Stimulated activated naive B cell treated with anti-CD40 and anti-IgM and Interleukin-4, amounts not matched to agents 10 μg/mL and 1 μg/mL and 100 μg/mL, for 72 hours (primary cell): Measurements from ENCODE around the gene NUDT19.
A peak's percentile ranks its signal among the peaks of the same experiment; 100 is the strongest.
"Not testable (repeated sequence)": the region's sequence is repeated elsewhere in the genome, so short reads cannot be mapped to it uniquely, and the experiment has no call there.

ENCODE experiments used
- ATAC-seq, 2 donors: fragments of 150-1000 bp; cut with Tn5 transposase; replicated peaks; 2 replicates each; pipeline ENCODE4 v1.10.0; 2021; ENCODE audit warnings: moderate library complexity in 1 of 2
- DNase-seq: peaks from one replicate; pipeline ENCODE4 v3.0.0; 2021
- H3K27ac Mint-ChIP-seq: one replicate; pipeline ENCODE4 v1.8.0; 2022; ENCODE audit warnings: mild to moderate bottlenecking, mixed read lengths
- H3K27me3 Mint-ChIP-seq, 2 donors: one replicate each; pipeline ENCODE4 v1.8.0; 2022; ENCODE audit warnings: mixed read lengths in 2 of 2
- H3K36me3 Mint-ChIP-seq, 2 donors: one replicate each; pipeline ENCODE4 v1.8.0; 2022; ENCODE audit warnings: mixed read lengths in 2 of 2, mild to moderate bottlenecking in 1 of 2
- H3K4me1 Mint-ChIP-seq, 2 donors: one replicate each; pipeline ENCODE4 v1.8.0; 2022; ENCODE audit warnings: mixed read lengths in 2 of 2, mild to moderate bottlenecking in 1 of 2
- H3K4me3 Mint-ChIP-seq, 2 donors: one replicate each; pipeline ENCODE4 v1.8.0; 2022; ENCODE audit warnings: mild to moderate bottlenecking in 2 of 2, mixed read lengths in 2 of 2, moderate library complexity in 1 of 2
- H3K9me3 Mint-ChIP-seq, 2 donors: one replicate each; pipeline ENCODE4 v1.8.0; 2022; ENCODE audit warnings: mixed read lengths in 2 of 2, mild to moderate bottlenecking in 1 of 2

Gene NUDT19

GRCh38 chr19:32691291-32691951 lies at the start of gene NUDT19:
NUDT19 (plus strand) TSS chr19:32691821; CDS start chr19:32691961, 140 bp downstream.
- peaks cover 24 to 47% of the 10 kb centered on the region in 2 donors for H3K4me1 Mint-ChIP-seq
- no peaks in the 10 kb centered on the region for H3K9me3 Mint-ChIP-seq
- peak within 1 kb of the TSS; percentile 91 to 94 for H3K4me3 Mint-ChIP-seq
- DNase-seq: peak; percentile 83
- H3K27me3 Mint-ChIP-seq: peaks cover 3 to 7% of the 10 kb centered on the region in 2 donors
- peak; percentile 88 to 91 for ATAC-seq
- H3K36me3 Mint-ChIP-seq: peaks cover 32 to 41% of the 10 kb centered on the region in 2 donors
- peak within 1 kb of the TSS; percentile 96 for H3K27ac Mint-ChIP-seq

DNA sequence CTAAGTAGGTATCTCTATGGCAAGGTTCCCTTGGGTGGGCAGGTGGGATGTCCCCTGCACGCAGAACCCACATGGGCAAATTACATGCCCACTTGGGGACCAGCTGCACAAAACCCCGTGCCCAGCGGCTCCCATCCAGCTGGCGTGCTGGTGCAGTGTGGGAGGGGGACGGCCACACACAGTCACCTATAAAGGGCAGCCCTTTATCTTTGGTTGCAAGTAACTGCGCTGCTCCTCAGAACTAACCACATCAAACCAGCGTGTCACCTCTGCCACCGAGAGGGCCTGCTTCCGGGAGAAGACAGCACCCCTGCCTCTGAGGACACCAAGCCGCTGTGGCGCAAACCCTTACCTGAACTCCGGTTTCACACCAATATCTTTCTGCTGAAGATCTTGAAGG lies 48.9 kb upstream of the NUDT19 start:
- no peak for ATAC-seq
- Mint-ChIP-seq H3K27me3 (no peaks in the 10 kb centered on the region), H3K4me3 (no peak overlapping the region), H3K36me3 (peaks cover 41 to 68% of the 10 kb centered on the region in 2 donors), H3K9me3 (no peaks in the 10 kb centered on the region), H3K4me1 (peaks cover 6 to 8% of the 10 kb centered on the region in 2 donors), H3K27ac (no peak overlapping the region)
- no peak for DNase-seq

- ATAC-seq (peak; percentile 45 to 64), DNase-seq (no peak)
- peaks cover 6 to 8% of the 10 kb centered on the region in 2 donors for H3K4me1 Mint-ChIP-seq
- no peak overlapping the region for H3K4me3 Mint-ChIP-seq
- peak overlapping the region; percentile 28 for H3K27ac Mint-ChIP-seq
- H3K9me3 Mint-ChIP-seq: no peaks in the 10 kb centered on the region
- H3K27me3 Mint-ChIP-seq: no peaks in the 10 kb centered on the region
- peaks cover 34 to 55% of the 10 kb centered on the region in 2 donors for H3K36me3 Mint-ChIP-seq
Measured at GRCh38 chr19:32646556-32646955, 45.1 kb upstream of the NUDT19 start.

DNA sequence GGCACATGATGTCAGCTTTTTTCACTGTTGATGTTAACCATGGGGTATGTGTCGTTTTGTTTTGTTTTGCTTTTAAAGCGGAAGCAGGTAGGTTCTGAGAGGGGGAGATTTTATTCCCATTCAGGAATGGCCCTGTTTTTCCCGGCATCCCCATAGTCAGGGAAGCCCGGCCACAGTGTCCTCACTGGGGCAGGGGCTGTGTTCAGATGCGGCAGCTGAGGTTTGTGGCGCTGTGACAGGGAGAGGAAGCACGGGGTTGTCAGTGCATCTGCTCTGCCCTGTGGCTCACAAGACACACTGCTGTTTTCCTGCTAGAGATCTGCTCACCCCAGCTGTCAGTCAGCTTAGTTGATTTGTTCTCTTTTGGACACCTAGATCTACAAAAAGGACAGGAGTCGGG lies 44.3 kb upstream of the NUDT19 start:
- H3K4me1 Mint-ChIP-seq: peaks cover 8% of the 10 kb centered on the region in 2 donors
- no peak overlapping the region for H3K4me3 Mint-ChIP-seq
- DNase-seq: no peak
- no peak for ATAC-seq
- H3K9me3 Mint-ChIP-seq: no peaks in the 10 kb centered on the region
- no peak overlapping the region for H3K27ac Mint-ChIP-seq
- peaks cover 35 to 50% of the 10 kb centered on the region in 2 donors for H3K36me3 Mint-ChIP-seq
- H3K27me3 Mint-ChIP-seq: no peaks in the 10 kb centered on the region

GRCh38 chr19:32649751-32650150 lies 41.9 kb upstream of the NUDT19 start:
- peaks cover 25 to 40% of the 10 kb centered on the region in 2 donors for H3K36me3 Mint-ChIP-seq
- no peaks in the 10 kb centered on the region for H3K9me3 Mint-ChIP-seq
- DNase-seq: no peak
- no peak for ATAC-seq
- no peak overlapping the region for H3K4me3 Mint-ChIP-seq
- H3K27ac Mint-ChIP-seq: no peak overlapping the region
- no peaks in the 10 kb centered on the region for H3K27me3 Mint-ChIP-seq
- H3K4me1 Mint-ChIP-seq: peaks cover 8% of the 10 kb centered on the region in 2 donors

DNA sequence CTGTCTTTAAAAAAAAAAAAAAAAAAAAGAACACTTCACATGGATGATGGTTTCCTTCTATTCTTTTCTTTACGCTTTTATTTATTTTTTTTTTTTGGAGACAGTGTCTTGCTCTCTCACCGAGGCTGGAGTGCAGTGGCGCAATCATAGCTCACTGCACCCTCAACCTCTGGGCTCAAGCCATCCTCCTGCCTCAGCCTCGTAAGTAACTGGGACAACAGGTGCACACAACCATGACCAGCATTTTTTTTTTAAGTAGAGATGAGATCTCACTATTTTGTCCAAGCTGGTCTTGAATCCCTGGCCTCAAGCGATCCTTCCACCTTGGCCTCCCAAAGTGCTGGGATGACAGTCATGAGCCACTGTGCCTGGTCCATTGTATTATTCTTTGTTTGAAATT lies 41.0 kb upstream of the NUDT19 start:
- ATAC-seq (no peak), DNase-seq (no peak)
- Mint-ChIP-seq H3K36me3 (peaks cover 34 to 45% of the 10 kb centered on the region in 2 donors), H3K27ac (no peak overlapping the region), H3K4me1 (peaks cover 8% of the 10 kb centered on the region in 2 donors), H3K9me3 (no peaks in the 10 kb centered on the region), H3K4me3 (no peak overlapping the region), H3K27me3 (no peaks in the 10 kb centered on the region)

GRCh38 chr19:32651729-32652140 lies 39.9 kb upstream of the NUDT19 start:
- Mint-ChIP-seq H3K9me3 (no peaks in the 10 kb centered on the region), H3K27ac (no peak overlapping the region), H3K36me3 (peaks cover 40 to 50% of the 10 kb centered on the region in 2 donors), H3K4me1 (peaks cover 4 to 5% of the 10 kb centered on the region in 2 donors), H3K27me3 (no peaks in the 10 kb centered on the region), H3K4me3 (no peak overlapping the region)
- ATAC-seq (no peak), DNase-seq (no peak)

- not testable (repeated sequence) for ATAC-seq, H3K4me1 Mint-ChIP-seq, H3K27ac Mint-ChIP-seq, DNase-seq, H3K27me3 Mint-ChIP-seq, H3K4me3 Mint-ChIP-seq, H3K9me3 Mint-ChIP-seq
- H3K36me3 Mint-ChIP-seq: peaks cover 34 to 44% of the 10 kb centered on the region in 2 donors
Measured at GRCh38 chr19:32652331-32652730, 39.3 kb upstream of the NUDT19 start.

- Mint-ChIP-seq H3K36me3 (peaks cover 32 to 39% of the 10 kb centered on the region in 2 donors), H3K27ac (no peak overlapping the region), H3K4me3 (no peak overlapping the region), H3K4me1 (peaks cover 0 to 1% of the 10 kb centered on the region in 2 donors), H3K9me3 (no peaks in the 10 kb centered on the region), H3K27me3 (no peaks in the 10 kb centered on the region)
- ATAC-seq (no peak), DNase-seq (no peak)
Measured at GRCh38 chr19:32652894-32653598, 38.6 kb upstream of the NUDT19 start.

GRCh38 chr19:32653599-32653915 lies 38.1 kb upstream of the NUDT19 start:
- DNase-seq (no peak), ATAC-seq (no peak)
- peaks cover 0 to 1% of the 10 kb centered on the region in 2 donors for H3K4me1 Mint-ChIP-seq
- H3K9me3 Mint-ChIP-seq: no peaks in the 10 kb centered on the region
- no peak overlapping the region for H3K27ac Mint-ChIP-seq
- H3K27me3 Mint-ChIP-seq: no peaks in the 10 kb centered on the region
- peaks cover 28 to 38% of the 10 kb centered on the region in 2 donors for H3K36me3 Mint-ChIP-seq
- H3K4me3 Mint-ChIP-seq: no peak overlapping the region

GRCh38 chr19:32656379-32656778 lies 35.2 kb upstream of the NUDT19 start:
- H3K9me3 Mint-ChIP-seq, H3K4me1 Mint-ChIP-seq, H3K27ac Mint-ChIP-seq, H3K4me3 Mint-ChIP-seq, H3K27me3 Mint-ChIP-seq, ATAC-seq, DNase-seq: not testable (repeated sequence)
- peaks cover 25 to 29% of the 10 kb centered on the region in 2 donors for H3K36me3 Mint-ChIP-seq

- DNase-seq (no peak), ATAC-seq (no peak)
- Mint-ChIP-seq H3K9me3 (no peaks in the 10 kb centered on the region), H3K4me1 (peaks cover 4 to 7% of the 10 kb centered on the region in 2 donors), H3K36me3 (peaks cover 22 to 23% of the 10 kb centered on the region in 2 donors), H3K4me3 (no peak overlapping the region), H3K27me3 (no peaks in the 10 kb centered on the region), H3K27ac (no peak overlapping the region)
Measured at GRCh38 chr19:32658075-32658474, 33.5 kb upstream of the NUDT19 start.

DNA sequence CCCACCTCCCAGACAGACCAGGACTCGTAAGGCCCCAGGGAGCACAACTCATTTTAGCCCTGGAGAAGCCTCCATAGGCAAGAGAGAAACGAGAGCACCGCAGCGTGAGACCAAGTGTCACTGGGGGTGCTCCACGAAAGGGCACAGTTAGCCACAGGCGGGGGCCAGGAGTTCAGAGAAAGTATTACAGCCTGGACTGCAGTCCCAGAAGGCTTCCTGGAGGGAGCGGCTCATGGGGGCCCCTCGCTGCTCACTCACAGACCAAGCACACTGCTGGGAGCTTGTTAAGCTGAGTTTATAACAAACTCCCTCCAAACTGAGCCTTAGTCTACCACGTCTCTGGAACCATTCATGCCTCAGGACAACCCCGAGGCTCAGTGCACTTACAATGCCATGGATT lies 33.1 kb upstream of the NUDT19 start:
- H3K4me3 Mint-ChIP-seq: no peak overlapping the region
- DNase-seq: no peak

GRCh38 chr19:32661318-32661717 lies 30.3 kb upstream of the NUDT19 start:
- Mint-ChIP-seq H3K4me3 (no peak overlapping the region), H3K27ac (no peak overlapping the region), H3K9me3 (no peaks in the 10 kb centered on the region), H3K27me3 (no peaks in the 10 kb centered on the region), H3K36me3 (peaks cover 4 to 14% of the 10 kb centered on the region in 2 donors), H3K4me1 (peaks cover 5 to 7% of the 10 kb centered on the region in 2 donors)
- DNase-seq (no peak), ATAC-seq (no peak)

More for the DNA sequence above, 33.1 kb upstream of the NUDT19 start:
- no peak for ATAC-seq
- no peaks in the 10 kb centered on the region for H3K9me3 Mint-ChIP-seq
- peaks cover 19% of the 10 kb centered on the region in 2 donors for H3K36me3 Mint-ChIP-seq
- peaks cover 5 to 7% of the 10 kb centered on the region in 2 donors for H3K4me1 Mint-ChIP-seq
- H3K27ac Mint-ChIP-seq: no peak overlapping the region
- no peaks in the 10 kb centered on the region for H3K27me3 Mint-ChIP-seq

DNA sequence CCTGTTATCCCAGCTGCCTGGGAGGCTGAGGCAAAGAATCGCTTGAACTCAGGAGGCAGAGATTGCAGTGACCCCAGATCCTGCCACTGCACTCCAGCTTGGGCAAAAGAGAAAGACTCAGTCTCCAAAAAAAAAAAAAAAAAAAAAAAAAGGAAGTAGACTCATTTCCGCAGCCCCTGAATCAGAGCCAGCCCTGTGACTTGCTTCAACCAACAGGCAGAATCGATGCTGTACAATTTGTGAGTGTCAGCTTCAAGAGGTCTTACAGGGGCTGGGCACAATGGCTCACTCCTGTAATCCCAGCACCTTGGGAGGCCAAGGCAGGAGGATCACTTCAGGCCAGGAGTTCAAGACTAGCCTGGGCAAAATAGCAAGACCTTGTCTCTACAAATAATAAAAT lies 29.4 kb upstream of the NUDT19 start:
- Mint-ChIP-seq H3K27ac (no peak overlapping the region), H3K9me3 (no peaks in the 10 kb centered on the region), H3K4me3 (no peak overlapping the region), H3K4me1 (peaks cover 5 to 7% of the 10 kb centered on the region in 2 donors), H3K27me3 (no peaks in the 10 kb centered on the region), H3K36me3 (peaks cover 0 to 16% of the 10 kb centered on the region in 2 donors)
- DNase-seq (no peak), ATAC-seq (peak; percentile 59 to 63)
